Measurements from ENCODE around the gene SHISAL2A.

The SHISAL2A gene

DNA sequence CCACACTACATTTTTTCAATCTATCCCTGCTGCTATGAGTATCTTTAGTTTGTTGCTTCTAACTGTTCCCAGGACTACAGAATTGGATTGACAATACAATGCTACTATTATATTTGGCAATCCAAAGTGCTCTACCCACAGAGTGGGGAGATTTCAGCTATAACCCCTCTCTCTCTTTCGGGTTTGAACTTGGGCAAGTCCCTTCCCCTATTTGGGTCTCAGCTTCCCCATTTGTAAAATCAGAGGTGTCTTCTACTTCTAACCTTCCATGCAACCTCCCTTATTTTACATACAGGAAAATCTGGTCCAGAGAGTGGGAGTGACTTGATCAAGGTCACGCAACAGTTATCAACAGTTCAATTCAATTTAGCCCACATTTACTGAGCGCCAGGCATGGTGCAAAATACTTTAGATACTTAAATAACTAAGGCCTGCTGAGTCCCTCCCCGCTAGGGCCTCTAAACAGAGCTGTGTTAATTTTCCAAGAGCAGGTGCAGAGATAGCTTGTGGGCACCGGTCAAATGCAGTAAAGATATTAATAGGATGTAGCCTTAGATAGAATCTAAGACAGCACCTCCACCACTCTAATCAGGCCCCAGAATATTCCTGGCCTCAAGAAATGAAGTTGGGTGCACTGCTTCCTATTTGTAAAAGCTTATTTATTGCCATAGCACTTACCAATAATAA is 40.2 kb upstream of the SHISAL2A start:
- Histone ChIP-seq H3K36me3 (ENCODE audit: low read depth) (no peaks in the 10 kb centered on the region), H3K27ac (ENCODE audit: poor library complexity, severe bottlenecking) (no peak overlapping the region), H3K27me3 (ENCODE audit: insufficient read depth, poor library complexity, severe bottlenecking) (no peaks in the 10 kb centered on the region), H3K4me1 (ENCODE audit: insufficient read depth, poor library complexity, severe bottlenecking) (no peaks in the 10 kb centered on the region), H3K9me3 (ENCODE audit: severe bottlenecking) (no peaks in the 10 kb centered on the region), H3K4me3 (ENCODE audit: severe bottlenecking) (no peak overlapping the region)
- ATAC-seq (ENCODE audit: low read depth) = no peak
- TF ChIP-seq, protein P1, sequence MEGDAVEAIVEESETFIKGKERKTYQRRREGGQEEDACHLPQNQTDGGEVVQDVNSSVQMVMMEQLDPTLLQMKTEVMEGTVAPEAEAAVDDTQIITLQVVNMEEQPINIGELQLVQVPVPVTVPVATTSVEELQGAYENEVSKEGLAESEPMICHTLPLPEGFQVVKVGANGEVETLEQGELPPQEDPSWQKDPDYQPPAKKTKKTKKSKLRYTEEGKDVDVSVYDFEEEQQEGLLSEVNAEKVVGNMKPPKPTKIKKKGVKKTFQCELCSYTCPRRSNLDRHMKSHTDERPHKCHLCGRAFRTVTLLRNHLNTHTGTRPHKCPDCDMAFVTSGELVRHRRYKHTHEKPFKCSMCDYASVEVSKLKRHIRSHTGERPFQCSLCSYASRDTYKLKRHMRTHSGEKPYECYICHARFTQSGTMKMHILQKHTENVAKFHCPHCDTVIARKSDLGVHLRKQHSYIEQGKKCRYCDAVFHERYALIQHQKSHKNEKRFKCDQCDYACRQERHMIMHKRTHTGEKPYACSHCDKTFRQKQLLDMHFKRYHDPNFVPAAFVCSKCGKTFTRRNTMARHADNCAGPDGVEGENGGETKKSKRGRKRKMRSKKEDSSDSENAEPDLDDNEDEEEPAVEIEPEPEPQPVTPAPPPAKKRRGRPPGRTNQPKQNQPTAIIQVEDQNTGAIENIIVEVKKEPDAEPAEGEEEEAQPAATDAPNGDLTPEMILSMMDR (IDR thresholded peaks at IDR 0.05; ENCODE audit: poor library complexity, severe bottlenecking) = no peak
- DNase-seq (ENCODE audit: low spot score) = no peak

DNA sequence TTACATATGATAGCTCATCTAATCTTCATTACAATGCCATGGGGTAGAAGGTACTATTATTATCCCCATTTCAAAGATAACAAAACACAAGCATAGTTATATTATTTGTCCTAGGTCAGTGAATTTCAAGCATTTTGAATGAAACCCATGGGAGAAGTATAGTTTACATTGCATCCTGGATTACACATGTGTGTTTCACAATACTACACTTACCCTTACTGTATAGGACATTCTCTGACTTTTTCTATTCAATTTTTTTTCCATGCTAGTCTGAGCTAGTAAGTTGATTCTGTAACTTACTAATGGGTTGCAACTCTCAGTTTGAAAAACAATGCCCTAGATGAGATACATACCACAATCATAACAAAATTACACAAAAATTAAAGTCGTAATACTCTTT is 39.5 kb upstream of the SHISAL2A start:
- TF ChIP-seq, protein P1 (IDR thresholded peaks at IDR 0.05; ENCODE audit: poor library complexity, severe bottlenecking) = no peak
- ATAC-seq (ENCODE audit: low read depth) (no peak), DNase-seq (ENCODE audit: low spot score) (no peak)
- Histone ChIP-seq H3K27me3 (ENCODE audit: insufficient read depth, poor library complexity, severe bottlenecking) (no peaks in the 10 kb centered on the region), H3K36me3 (ENCODE audit: low read depth) (no peaks in the 10 kb centered on the region), H3K9me3 (ENCODE audit: severe bottlenecking) (no peaks in the 10 kb centered on the region), H3K4me3 (ENCODE audit: severe bottlenecking) (no peak overlapping the region), H3K4me1 (ENCODE audit: insufficient read depth, poor library complexity, severe bottlenecking) (no peaks in the 10 kb centered on the region), H3K27ac (ENCODE audit: poor library complexity, severe bottlenecking) (no peak overlapping the region)

DNA sequence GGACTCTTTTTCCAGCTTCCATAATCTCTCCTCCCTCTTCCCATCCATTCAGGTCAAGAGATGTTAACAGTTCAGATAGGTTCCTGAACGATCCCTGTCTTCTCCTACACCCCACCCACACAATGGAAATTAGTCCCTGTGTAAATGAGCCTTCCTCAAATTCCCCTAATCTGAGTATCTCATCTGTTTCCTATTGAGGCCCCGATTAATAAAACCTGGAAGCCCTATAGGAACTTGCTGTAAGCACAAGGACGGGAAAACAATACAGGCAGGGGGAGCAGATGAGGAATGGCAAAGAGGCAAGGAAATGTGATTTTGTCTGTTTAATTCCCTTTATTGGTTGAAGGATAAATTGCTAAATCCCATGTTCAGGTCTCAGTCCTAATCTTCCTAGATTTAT is 37.9 kb upstream of the SHISAL2A start:
- TF ChIP-seq, protein P1 (IDR thresholded peaks at IDR 0.05; ENCODE audit: poor library complexity, severe bottlenecking) = no peak
- DNase-seq (ENCODE audit: low spot score) (no peak), ATAC-seq (ENCODE audit: low read depth) (no peak)
- H3K4me1 ChIP-seq (ENCODE audit: insufficient read depth, poor library complexity, severe bottlenecking) = no peaks in the 10 kb centered on the region
- H3K27me3 ChIP-seq (ENCODE audit: insufficient read depth, poor library complexity, severe bottlenecking) = no peaks in the 10 kb centered on the region
- H3K36me3 ChIP-seq (ENCODE audit: low read depth) = no peaks in the 10 kb centered on the region
- H3K27ac ChIP-seq (ENCODE audit: poor library complexity, severe bottlenecking) = no peak overlapping the region
- H3K4me3 ChIP-seq (ENCODE audit: severe bottlenecking) = no peak overlapping the region
- H3K9me3 ChIP-seq (ENCODE audit: severe bottlenecking) = no peaks in the 10 kb centered on the region

DNA sequence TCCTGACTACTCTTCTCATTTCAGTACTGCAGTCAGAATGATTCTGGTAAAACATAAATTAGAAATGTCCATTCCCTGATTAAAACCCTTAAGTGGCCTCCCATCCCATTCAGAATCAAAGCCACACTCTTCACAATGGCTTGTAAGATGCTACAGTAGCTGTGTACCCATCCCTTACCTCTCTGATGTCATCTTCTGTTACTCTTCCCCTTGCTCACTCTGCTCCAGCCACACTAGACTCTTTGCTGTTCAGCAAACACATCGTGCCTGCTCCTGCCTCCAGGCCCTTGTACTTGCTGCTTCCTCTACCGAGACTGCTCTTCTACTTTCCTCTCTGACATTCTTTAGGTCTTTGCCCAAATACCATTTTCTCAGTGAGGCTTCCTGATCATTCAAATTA is 35.1 kb upstream of the SHISAL2A start:
- no peaks in the 10 kb centered on the region for H3K27me3 ChIP-seq (ENCODE audit: insufficient read depth, poor library complexity, severe bottlenecking)
- TF ChIP-seq, protein P1 (IDR thresholded peaks at IDR 0.05; ENCODE audit: poor library complexity, severe bottlenecking) = no peak
- no peak overlapping the region for H3K4me3 ChIP-seq (ENCODE audit: severe bottlenecking)
- no peak for DNase-seq (ENCODE audit: low spot score)
- H3K4me1 ChIP-seq (ENCODE audit: insufficient read depth, poor library complexity, severe bottlenecking) = no peaks in the 10 kb centered on the region
- H3K27ac ChIP-seq (ENCODE audit: poor library complexity, severe bottlenecking) = no peak overlapping the region
- H3K9me3 ChIP-seq (ENCODE audit: severe bottlenecking) = no peaks in the 10 kb centered on the region
- no peak for ATAC-seq (ENCODE audit: low read depth)
- no peaks in the 10 kb centered on the region for H3K36me3 ChIP-seq (ENCODE audit: low read depth)

DNA sequence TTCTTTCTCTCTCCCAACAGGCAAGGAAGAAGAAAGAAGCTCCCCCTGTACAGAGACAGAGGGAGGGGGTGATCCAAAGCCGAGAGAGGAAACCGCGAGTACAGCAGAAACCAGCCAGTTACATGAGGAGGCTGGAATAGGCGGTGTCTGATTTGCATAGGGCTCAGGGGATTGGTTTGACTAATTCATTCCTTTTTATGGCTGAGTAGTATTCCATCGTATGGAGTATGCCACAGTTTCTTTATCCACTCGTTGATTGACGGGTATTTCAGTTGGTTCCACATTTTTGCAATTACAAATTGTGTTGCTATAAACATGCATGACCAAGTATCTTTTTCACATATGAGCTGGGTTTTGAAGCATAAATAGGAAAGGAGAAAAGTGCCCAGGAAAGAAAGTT is 34.2 kb upstream of the SHISAL2A start:
- ATAC-seq (ENCODE audit: low read depth) (no peak), DNase-seq (ENCODE audit: low spot score) (no peak)
- no peaks in the 10 kb centered on the region for H3K9me3 ChIP-seq (ENCODE audit: severe bottlenecking)
- H3K36me3 ChIP-seq (ENCODE audit: low read depth) = no peaks in the 10 kb centered on the region
- H3K27me3 ChIP-seq (ENCODE audit: insufficient read depth, poor library complexity, severe bottlenecking) = no peaks in the 10 kb centered on the region
- H3K27ac ChIP-seq (ENCODE audit: poor library complexity, severe bottlenecking) = no peak overlapping the region
- H3K4me3 ChIP-seq (ENCODE audit: severe bottlenecking) = no peak overlapping the region
- no peaks in the 10 kb centered on the region for H3K4me1 ChIP-seq (ENCODE audit: insufficient read depth, poor library complexity, severe bottlenecking)
- TF ChIP-seq, protein P1 (IDR thresholded peaks at IDR 0.05; ENCODE audit: poor library complexity, severe bottlenecking) = no peak
